GM21423 (cell line): ENCODE measurements around the gene RABL6.
A peak's percentile ranks its signal among the peaks of the same experiment; 100 is the strongest.
"Not testable (repeated sequence)": the region's sequence is repeated elsewhere in the genome, so short reads cannot be mapped to it uniquely, and the experiment has no call there.

ENCODE experiments used
- ATAC-seq: cut with Tn5 transposase; IDR thresholded peaks from one replicate; pipeline ENCODE4 v1.9.1; 2021; ENCODE audit warnings: mild to moderate bottlenecking, moderate library complexity; ENCODE audit not compliant: unreplicated experiment

Gene RABL6

DNA sequence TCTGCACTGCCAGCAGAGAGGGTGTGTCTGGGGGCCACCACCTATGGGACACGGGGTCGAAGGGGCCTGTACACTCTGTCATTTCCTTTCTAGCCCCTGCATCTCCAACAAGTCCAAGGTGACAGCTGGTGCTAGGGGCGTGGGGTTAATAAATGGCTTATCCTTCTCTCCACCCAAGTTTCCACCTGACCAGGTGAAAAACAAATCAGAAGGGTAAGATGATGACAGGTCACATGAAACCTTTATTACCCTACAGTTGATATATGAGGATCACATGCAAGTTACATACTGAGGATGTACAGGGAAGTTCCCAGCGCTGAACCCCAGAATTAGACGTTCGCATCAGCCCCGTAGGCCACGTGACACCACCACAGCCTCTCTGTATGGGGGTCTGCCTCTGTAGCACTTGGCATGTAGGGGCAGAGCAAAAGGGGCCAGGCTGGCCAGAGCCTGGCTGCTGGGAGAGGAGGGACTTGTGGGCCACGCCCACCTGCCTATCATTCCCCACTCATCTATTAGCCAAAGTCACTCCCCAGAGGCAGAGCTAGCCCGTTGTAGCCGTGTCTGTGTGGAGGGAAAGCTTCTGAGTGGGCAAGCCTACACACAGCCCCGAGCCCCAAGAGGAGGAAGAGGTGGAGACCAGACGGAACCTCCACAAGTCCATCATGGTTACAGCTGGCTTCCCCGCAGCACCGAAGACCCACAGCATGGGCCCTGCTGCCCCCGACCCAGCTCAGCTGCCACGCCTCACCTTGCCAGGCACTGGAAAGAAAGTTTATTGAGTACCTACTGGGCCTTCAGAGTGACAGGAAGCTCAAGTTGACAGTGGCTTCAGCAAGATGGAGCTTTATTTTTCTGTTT is 14.4 kb upstream of the RABL6 start:
- ATAC-seq, result no peak

DNA sequence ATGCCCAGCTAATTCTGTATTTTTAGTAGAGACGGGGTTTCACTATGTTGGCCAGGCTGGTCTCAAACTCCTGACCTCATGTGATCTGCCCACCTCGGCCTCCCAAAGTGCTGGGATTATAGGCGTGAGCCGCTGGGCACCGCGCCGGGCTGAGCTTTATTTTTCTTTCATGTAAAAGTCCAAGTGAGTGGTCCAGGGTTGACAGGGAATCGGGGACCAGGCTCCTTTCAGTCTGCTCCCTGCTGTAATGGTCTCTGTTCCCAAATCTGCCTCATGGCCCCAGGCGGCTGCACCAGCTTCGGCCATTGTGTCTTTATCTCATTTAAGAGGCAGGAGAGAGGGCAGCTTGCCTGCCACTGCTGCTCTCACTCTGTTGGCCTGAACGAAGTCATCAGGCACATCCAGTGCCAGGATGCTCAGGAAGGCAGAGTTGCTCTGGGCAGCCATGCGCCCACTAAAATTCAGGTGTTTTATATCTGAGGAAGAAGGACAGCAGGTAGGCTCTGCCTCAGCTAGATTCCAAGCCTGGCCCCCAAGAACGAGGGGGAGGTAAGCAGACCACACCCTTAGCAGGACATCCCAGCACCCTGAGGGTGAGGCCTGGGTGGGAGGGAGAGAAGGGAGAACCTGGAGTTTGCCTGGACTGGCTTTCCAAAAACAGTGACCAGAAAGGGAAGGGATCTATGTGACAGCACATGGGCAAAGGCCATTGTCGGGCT is 13.3 kb upstream of the RABL6 start:
- ATAC-seq, result no peak

DNA sequence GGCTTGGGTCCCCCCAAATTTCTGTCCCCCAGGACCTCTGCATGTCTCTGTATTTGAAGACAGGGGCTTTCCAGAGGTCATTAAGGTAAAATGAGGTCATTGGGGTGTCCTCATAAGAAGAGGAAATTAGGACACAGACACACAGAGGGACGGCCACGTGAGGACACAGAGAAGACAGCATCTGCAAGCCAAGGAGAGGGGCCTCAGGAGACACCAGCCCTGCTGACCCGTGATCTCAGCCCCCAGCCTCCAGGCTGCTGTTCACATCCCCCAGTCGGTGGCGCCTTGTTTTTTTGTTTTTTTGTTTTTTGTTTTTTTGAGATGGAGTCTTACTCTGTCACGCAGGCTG is 12.8 kb upstream of the RABL6 start:
- ATAC-seq, result no peak

DNA sequence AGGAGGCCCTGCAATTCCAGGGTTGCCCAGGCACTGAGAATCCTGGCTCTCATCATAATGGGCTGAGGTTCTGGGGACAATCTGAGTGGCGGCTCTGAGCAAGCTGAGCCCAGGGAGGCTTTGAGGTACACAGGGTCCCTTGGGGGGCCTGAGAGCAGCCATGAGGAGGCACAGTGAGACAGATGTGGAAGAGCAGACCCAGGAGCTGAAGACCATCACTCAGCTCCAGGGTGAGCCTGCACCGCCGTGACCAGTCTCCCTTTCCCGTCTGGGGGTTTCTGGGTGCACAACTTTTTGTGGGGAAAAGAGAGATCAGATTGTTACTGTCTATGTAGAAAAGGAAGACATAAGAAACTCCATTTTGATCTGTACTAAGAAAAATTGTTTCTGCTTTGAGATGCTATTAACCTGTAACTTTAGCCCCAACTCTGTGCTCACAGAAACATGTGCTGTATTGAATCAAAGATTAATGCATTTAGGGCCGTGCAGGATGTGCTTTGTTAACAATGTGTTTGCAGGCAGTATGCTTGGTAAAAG is 11.4 kb upstream of the RABL6 start, which contains the start of gene CCDC183:
Gene CCDC183, plus strand, starts transcription at position 101 of the 537 bp plus-strand sequence. Its CDS starts 60 bp downstream, at position 161.
- ATAC-seq, result no peak

DNA sequence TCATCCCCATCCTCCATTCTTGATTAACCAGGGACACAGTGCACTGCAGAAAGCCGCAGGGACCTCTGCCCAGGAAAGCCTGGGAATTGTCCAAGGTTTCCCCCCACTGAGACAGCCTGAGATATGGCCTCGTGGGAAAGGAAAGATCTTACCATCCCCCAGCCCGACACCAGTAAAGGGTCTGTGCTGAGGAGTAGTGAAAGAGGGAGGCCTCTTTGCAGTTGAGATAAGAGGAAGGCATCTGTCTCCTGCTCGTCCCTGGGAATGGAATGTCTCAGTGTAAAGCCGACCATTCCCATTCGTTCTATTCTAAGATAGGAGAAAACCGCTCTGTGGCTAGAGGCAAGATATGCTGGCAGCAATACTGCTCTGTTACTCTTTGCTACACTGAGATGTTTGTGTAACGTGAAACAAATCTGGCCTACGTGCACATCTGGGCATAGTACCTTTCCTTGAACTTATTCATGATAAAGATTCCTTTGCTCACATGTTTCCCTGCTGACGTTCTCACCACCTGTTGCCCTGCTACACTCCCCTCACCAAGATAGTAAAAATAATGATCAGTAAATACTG is 10.9 kb upstream of the RABL6 start:
- ATAC-seq, result not testable (repeated sequence)

DNA sequence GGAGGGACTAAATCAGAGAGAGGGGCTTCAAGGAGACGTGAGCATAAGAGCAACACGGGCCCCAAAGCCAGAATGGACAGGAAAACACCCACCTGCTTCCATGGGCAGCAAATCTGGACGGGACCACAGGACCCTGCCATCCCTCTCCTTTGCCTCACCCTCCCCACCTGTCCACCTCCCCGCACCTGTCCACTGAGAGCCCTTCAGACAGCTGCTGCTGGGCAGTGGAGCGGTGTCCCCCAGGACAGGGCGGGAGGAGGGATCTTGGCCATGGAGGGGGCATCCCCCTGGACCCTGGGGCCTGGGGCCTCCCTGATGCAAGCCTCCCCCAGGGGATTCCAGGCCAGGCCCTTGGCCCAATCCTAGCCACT is 9.1 kb upstream of the RABL6 start:
- ATAC-seq, result no peak

DNA sequence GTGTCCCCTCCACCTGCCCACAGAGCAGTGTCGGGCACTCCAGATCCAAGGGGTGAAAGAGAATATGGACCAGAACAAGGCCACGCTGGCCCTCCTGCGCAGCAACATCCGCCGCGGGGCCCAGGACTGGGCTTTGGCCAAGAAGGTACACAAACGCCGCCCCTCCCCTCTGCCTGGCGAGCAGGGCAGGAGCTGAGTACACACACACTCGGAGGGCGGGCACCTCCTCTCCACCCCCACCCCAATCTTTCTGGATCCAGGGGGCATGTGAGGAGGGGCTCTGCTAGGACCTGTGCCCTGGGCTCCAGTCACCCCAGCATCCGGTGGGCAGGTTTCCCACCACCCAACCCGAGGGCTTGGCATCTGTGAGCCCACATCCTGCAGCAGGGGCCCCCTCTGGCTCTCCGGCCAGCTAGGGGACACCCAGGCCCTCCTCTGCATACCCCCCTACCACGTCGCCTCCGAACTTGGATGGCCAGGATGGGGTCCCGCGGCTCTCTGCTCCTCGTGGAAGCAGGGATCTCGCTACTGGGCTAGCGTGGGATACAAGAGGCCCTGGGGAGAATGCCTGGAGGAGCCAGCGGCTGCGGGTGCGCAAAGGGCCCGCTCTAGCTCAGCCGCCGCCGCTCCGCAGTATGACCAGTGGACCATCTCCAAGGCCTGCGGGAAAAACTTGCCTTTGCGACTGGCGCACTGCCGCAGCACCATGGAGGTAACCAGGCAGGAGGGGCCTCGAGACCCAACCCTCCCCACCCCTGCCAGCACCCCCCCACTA is 8.5 kb upstream of the RABL6 start:
- ATAC-seq, result no peak

DNA sequence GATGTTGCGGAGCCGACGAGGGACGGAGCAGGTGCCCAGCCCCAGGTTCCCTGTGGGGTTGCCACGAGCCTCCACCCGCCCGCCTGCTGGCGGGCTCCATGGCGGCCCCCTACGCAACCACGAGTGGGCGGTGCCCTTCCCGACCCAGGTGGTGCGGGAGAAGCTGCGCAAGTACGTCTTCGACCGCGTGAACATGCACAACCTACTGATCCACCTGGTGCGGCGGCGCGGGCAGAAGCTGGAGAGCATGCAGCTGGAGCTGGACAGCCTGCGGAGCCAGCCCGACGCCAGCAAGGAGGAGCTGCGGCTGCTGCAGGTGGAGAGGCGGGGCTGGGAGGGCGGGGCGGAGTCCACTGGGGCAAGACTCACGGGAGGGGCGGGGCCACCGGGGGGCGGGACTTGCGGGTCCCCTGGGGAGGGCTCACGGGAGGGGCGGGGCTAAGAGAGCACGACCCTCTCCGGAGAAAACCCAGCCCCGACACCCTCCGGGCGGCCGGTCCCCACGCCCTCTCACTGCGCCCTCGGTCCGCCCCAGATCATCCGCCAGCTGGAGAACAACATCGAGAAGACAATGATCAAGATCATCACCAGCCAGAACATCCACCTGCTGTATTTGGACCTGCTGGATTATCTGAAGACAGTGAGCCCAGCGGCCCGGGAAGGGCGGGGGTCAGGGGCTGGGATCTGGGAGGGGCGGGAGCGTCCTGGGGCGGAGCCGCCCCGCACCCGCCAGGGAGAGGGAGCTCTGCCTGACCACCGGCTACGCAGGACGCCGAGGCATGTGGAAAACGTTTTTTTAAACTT is 7.7 kb upstream of the RABL6 start:
- peak; percentile 41 for ATAC-seq

DNA sequence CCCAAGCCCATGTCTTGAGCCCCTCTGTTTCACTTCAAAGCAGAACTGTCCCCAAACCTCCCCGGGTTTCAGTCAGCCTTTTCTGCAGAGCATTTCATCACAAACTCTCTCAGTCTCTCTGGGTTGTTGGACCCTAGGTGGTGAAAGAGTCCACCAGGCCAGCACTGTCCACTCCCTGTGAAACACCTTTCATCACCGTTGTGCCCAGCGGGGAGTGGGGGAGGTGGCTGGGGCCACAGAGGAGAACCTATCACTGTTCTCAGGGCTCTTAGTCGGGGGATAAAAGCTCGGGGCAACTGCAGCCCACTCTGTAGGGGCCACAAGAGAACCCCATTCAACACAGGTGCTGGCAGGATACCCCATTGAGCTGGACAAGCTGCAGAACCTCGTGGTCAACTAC is 5.4 kb upstream of the RABL6 start:
- ATAC-seq, result no peak

DNA sequence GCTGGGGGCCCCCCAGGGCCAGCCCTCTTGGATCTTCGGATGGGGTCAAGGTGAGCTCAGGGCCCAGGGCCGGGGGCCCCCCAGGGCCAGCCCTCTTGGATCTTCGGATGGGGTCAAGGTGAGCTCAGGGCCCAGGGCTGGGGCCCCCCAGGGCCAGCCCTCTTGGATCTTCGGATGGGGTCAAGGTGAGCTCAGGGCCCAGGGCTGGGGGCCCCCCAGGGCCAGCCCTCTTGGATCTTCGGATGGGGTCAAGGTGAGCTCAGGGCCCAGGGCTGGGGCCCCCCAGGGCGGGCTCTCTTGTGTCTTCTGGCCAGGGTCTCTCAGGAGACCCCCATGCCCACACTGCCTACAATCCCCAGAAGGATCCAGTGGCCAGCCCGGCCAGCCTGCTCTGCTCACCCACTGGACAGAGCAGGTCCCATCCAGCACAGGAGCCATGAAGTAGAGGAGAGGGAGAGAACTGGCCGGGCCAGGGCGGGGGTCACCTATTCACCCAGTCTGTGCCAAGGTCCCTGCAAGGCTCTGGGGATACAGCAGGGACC is 4.7 kb upstream of the RABL6 start:
- not testable (repeated sequence) for ATAC-seq

DNA sequence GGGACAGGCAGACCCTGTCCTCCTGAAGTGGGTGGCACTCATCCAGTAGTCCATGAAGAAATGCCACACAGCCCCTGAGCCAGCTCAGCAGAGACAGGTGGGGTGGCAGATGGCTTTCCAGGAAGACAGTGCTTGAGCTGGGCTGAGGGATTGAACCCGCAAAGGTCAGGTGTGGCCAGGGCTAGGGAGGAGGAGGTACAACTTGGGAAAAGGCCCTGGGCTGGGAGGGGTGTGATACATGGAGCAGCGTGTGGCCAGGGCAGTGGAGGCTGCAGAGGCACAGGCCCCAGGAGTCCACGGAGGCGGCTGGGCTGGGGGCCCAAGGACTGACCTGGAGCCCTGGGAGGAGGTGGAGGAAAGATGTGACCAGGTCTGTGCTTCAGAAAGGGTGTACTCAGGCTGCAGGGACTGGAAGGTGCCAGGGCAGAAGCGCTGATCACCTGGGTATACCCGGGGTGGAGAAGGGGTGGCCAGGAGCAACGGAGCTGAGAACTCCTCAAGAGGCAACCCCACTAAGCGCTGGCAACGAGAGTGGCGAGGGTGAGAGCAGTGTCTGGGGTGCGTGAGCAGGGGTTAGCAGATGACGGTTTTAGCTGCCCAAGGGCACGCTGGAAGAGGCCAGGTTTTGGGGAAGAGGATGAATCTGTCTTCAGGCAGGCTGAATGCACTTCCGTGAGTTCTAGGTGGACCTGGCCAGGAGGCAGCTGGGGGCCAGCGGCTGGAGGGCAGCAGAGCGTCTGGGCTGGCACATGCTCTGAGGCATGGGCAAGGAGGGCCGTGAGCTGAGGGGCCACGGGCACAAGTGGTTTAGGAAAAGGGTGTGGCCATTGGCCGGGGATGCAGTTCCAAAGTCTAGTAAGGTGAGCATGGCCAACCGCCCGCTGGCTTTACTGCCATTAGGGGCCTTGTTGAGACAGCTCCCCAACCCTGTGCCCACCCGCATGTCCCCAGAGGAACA is 3.9 kb upstream of the RABL6 start:
- no peak for ATAC-seq

DNA sequence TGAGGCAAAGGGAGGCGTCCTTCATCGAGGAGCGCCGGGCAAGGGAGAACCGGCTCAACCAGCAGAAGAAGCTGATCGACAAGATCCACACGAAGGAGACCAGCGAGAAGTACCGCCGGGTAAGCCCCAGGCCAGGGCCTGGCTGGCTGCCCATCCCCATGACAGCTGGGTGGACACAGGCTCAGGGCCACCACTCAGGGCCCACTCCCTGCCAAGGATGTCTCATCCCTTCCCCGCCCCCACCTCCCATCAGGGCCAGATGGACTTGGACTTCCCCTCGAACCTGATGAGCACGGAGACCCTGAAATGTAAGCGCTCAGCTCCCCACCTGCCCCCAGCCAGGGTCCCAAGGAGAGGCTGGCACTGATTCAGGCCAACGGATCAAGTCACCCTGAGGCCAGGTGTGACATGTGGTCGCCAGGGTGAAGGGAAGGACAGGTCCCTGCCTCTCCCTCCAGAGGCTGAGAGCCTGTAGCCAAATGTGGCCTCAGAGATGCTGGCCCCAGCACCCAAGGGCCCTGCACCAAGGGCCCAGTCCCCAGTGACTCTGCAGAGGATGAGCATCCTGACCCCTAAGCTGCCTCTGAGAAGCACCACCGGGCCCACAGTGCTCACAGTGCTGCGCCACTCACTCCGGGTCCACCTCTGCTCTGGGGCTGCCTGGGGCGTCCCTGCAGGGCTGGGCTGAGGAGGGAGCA is 3.1 kb upstream of the RABL6 start:
- ATAC-seq, result no peak

DNA sequence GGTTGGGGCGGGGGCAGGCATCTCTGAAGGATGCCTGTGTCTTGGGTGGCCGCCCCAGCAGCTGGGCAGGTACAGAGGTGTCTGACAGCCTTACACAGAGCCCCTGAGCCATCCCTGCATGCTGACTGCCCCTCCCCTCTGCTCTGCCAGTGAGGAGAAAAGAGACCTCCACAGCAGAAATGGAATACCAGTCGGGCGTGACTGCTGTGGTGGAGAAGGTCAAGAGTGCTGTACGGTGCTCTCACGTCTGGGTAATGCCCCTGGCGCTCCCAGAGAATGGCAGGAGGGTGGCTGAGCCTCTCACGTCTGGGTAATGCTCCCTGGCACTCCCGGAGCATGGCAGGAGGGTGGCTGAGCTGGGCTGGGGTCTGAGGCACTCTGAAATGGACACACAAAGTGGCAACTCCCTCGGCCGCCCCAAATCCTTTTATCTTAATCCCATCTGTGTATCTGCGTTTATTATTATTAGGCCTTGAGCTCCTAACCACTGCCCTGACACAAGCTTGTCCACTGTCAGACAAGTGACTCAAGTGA is 2.5 kb upstream of the RABL6 start:
- ATAC-seq, result no peak

DNA sequence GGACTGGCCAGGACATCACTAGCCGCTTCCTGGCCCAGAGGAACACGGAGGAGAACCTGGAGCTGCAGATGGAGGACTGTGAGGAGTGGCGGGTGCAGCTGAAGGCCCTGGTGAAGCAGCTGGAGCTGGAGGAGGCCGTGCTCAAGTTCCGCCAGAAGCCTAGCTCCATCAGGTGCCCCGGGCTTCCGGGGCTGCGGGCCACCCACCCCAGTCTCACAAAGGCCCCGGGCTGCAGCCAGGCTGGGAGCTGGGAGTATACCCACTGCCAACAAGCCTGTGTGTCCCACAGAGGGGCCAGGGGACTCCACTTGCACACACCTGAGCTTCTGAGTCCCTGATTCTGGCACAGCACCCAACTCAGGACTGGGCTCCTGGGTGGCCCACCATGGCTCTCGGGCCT is 1.7 kb upstream of the RABL6 start:
- ATAC-seq, result no peak

DNA sequence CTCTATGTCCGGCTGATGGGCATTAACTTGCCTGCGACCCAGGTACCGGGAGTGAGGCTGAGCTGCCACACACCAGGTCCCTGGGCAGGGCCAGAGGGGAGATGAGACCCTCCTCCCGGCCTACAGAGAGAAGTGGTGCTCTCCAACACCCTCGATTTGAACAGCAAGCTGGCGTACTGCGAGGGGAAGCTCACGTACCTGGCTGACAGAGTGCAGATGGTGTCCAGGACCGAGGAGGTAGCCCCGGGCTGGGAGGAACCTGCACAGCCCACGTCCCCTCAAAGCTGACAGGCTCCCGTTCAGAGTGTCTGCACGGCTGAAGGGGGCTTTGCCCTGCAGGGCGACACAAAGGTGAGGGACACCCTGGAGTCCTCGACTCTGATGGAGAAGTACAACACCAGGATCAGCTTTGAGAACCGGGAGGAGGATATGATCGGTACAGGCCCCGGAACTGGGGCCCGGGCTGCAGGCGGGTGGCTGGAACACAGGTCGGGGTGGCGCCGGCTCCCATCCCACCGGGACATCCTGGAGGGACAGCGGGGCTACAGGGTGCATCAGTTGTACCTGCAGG is 1.0 kb upstream of the RABL6 start:
- ATAC-seq, result no peak

DNA sequence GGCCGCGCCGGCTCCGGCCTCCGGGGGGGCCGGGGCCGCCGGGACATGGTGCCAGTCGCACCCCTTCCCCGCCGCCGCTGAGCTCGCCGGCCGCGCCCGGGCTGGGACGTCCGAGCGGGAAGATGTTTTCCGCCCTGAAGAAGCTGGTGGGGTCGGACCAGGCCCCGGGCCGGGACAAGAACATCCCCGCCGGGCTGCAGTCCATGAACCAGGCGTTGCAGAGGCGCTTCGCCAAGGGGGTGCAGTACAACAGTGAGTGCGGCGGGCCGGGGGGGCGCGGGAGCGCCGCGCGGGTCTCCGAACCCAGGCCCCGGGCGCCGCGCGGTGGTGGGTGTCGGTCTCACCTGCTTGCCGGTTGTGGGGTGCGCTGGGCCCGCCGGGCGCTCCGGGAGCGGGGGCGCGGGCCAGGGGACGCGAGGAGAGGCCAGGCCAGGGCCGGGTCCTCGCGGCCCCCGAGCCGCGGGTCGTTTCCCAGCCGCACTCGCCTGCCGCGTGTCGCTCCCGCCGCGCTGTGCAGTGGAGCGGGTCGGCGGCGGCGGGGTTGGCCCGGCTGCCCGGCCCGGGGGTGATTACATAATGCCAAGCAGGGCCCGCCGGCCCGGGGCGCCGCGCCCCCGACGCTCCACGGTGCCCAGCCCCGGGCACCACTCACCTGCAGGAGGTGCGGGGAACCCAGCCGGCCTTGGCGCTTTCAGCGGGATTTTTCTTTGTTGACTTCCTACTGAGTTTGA is 492 bp downstream of the RABL6 start:
- peak; percentile 32 for ATAC-seq

DNA sequence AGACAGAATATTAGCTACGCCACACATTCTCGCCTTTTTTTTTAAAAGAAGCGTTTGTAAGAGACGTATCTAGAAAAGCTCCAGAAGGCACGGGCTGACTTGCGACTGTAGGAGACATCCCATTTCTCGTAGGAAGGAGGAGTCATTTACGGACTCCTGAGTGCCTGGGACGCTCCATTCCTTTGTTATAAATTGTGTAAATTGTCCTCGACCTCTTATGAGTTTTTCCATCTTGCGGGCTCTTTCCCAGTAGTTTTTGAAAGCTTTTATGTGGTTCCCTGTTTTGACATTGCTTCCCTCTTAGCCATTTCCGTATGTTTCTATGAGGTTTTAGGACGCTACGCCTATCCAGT is 1.0 kb downstream of the RABL6 start:
- no peak for ATAC-seq
